Testis (tissue), 3 donors: ENCODE data around the gene CARMIL1. TPM values are rescaled to one million over a fixed set of nuclear protein-coding genes. Genes with fewer than 3 reads are reported as not detected.

Source experiments
- DNase-seq: peaks from one replicate; pipeline ENCODE4 v3.0.0-alpha.2; 2019
- H3K27ac ChIP-seq, 2 donors: fragments of 200-600 bp; sonication (generic); one replicate each; pipeline ENCODE4 v1.5.1; 2019
- H3K27me3 ChIP-seq: fragments of 200-600 bp; sonication (generic); one replicate; pipeline ENCODE4 v1.5.1; 2019
- H3K36me3 ChIP-seq: fragments of 200-600 bp; sonication (generic); one replicate; pipeline ENCODE4 v1.5.1; 2017; ENCODE audit warnings: low read depth; ENCODE audit errors: missing control alignments
- H3K4me1 ChIP-seq: fragments of 200-600 bp; sonication (generic); one replicate; pipeline ENCODE4 v1.5.1; 2019
- H3K4me3 ChIP-seq, 2 donors: fragments of 200-600 bp; sonication (generic); one replicate each; pipeline ENCODE4 v1.5.1; 2017 to 2019
- H3K9me3 ChIP-seq: fragments of 200-600 bp; sonication (generic); one replicate; pipeline ENCODE4 v1.5.1; 2017
- CTCF ChIP-seq, 3 experiments: fragments of 450-650 bp in 2 of 3; fragments of 200-600 bp in 1 of 3; sonication (generic) in 1 of 3; IDR thresholded peaks; one replicate each; pipeline ENCODE4 v1.5.1; 2016 to 2019; ENCODE audit warnings: antibody characterized with exemption in 3 of 3, mild to moderate bottlenecking in 2 of 3, moderate library complexity in 1 of 3
- POLR2A ChIP-seq: fragments of 450-650 bp; IDR thresholded peaks from one replicate; pipeline ENCODE4 v1.6.1; 2017; ENCODE audit warnings: antibody characterized with exemption, mild to moderate bottlenecking, moderate library complexity
- WGBS, 2 donors: methylation state at CpG; one replicate each; pipeline ENCODE4 v1.1.5; 2018; 5-methylcytosine and 5-hydroxymethylcytosine counted together
- intact Hi-C: fragments of 100-400 bp; cut with DNase I; formaldehyde crosslinking; loops from one replicate; pipeline ENCODE4 v1.15.1; 2023; ENCODE audit warnings: low total_unique reads
- polyA plus RNA-seq: library from polyadenylated mRNA; stranded (reverse); fragments of 350-450 nt; fragmentation: Illumina TruSeq; extraction: RNeasy Lipid Tissue Mini Kit (QIAGEN cat#74804); gene quantifications from one replicate; pipeline ENCODE4 v1.2.3, GENCODE V29; 2014; ENCODE audit warnings: low read depth, low replicate concordance; ENCODE audit not compliant: insufficient read depth
- total RNA-seq, 2 donors: library from RNA; depleted of rRNA; stranded (reverse); fragments of >200 nt; gene quantifications; one replicate each; pipeline ENCODE4 v1.2.3, GENCODE V29; 2016

Gene CARMIL1
- total and polyA plus RNA-seq, 3 donors from 2014 or later, result 39.4 to 120 (median 108) TPM

DNA sequence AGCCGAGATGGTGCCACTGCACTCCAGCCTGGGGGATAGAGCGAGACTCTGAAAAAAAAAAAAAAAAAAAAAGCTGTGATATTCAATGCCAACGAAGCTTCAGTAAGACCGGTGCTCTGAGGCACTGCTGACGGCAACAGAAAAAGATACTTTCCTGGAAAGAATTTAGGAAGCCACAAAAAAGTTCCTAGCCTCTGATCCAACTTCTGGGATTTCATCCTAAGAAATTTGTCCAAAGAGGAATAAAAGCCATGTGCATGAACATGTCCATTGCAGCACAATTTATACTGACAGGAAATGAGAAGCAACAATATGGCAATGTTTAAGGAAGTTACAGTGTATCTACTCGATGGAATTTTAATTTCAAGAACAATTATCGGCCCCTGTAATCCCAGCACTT, 24.5 kb upstream of the CARMIL1 start:
- DNase-seq, result no peak
- Histone ChIP-seq H3K4me1 (no peaks in the 10 kb centered on the region), H3K27me3 (no peaks in the 10 kb centered on the region), H3K27ac (no peak overlapping the region), H3K36me3 (no peaks in the 10 kb centered on the region), H3K4me3 (no peak overlapping the region), H3K9me3 (no peaks in the 10 kb centered on the region)
- intact Hi-C loops, result no loop called here
- no peak for TF ChIP-seq POLR2A
- no peak for TF ChIP-seq CTCF (IDR thresholded peaks at IDR 0.05)
- 82 to 86% methylated on average over 7 of the region's 7 CpGs for whole genome bisulfite sequencing, 2 donors

GRCh38 chr6:25257686-25258348, 21.4 kb upstream of the CARMIL1 start:
- WGBS, 2 donors, result 80 to 90% methylated on average over 7 of the region's 7 CpGs
- no peak for DNase-seq
- intact Hi-C loops, result no loop called here
- Histone ChIP-seq H3K36me3 (no peaks in the 10 kb centered on the region), H3K9me3 (no peaks in the 10 kb centered on the region), H3K4me3 (no peak overlapping the region), H3K27ac (no peak overlapping the region), H3K27me3 (no peaks in the 10 kb centered on the region), H3K4me1 (no peaks in the 10 kb centered on the region)
- no peak for TF ChIP-seq POLR2A
- no peak for TF ChIP-seq CTCF (IDR thresholded peaks at IDR 0.05)

GRCh38 chr6:25259756-25260155, 19.4 kb upstream of the CARMIL1 start:
- Histone ChIP-seq H3K4me1 (no peaks in the 10 kb centered on the region), H3K27me3 (no peaks in the 10 kb centered on the region), H3K27ac (no peak overlapping the region), H3K9me3 (no peaks in the 10 kb centered on the region), H3K36me3 (no peaks in the 10 kb centered on the region), H3K4me3 (no peak overlapping the region)
- no peak for DNase-seq
- TF ChIP-seq POLR2A (no peak), CTCF (IDR thresholded peaks at IDR 0.05) (no peak)
- intact Hi-C loops, result loop anchor here (10.0 kb wide), 1 partner anchor 235 kb away; no protein-coding TSS in a partner anchor
- 95% methylated on average over 4 of the region's 4 CpGs for WGBS, 2 donors

GRCh38 chr6:25263657-25264056, 15.5 kb upstream of the CARMIL1 start:
- no peak overlapping the region for H3K27ac ChIP-seq
- intact Hi-C loops, result loop anchor here (10.0 kb wide), 1 partner anchor 231 kb away; no protein-coding TSS in a partner anchor
- no peaks in the 10 kb centered on the region for H3K27me3 ChIP-seq
- TF ChIP-seq CTCF (IDR thresholded peaks at IDR 0.05), result no peak
- TF ChIP-seq POLR2A, result no peak
- H3K36me3 ChIP-seq, result no peaks in the 10 kb centered on the region
- H3K4me1 ChIP-seq, result no peaks in the 10 kb centered on the region
- 53 to 54% methylated on average over 2 of the region's 2 CpGs for WGBS, 2 donors
- no peaks in the 10 kb centered on the region for H3K9me3 ChIP-seq
- H3K4me3 ChIP-seq, result no peak overlapping the region
- no peak for DNase-seq
